H1 (cell line): ENCODE measurements around the gene KANSL1L. TPM values are rescaled to one million over a fixed set of nuclear protein-coding genes. Genes with fewer than 3 reads are reported as not detected.
"Not testable (repeated sequence)": the region's sequence is repeated elsewhere in the genome, so short reads cannot be mapped to it uniquely, and the experiment has no call there.

Source experiments
- CTCF ChIA-PET: fragments of 300-600 bp; sonication (Branson Sonifier 250); formaldehyde crosslinking; loops from one replicate; lab custom pipeline; 2021; ENCODE audit not compliant: partially characterized antibody; lab: Charles Lee
- POLR2A ChIA-PET: fragments of 300-600 bp; sonication (Branson Sonifier 250); formaldehyde crosslinking; loops from one replicate; lab custom pipeline; 2021; ENCODE audit warnings: inconsistent platforms; ENCODE audit not compliant: partially characterized antibody; lab: Charles Lee
- DNase-seq, 2 experiments: peaks; one replicate each; pipeline versions ENCODE4 v3.0.0 to v3.0.0-alpha.2; 2010 to 2022; ENCODE audit warnings: low spot score in 2 of 2, low read depth in 1 of 2, mixed read lengths in 1 of 2
- FAIRE-seq: peaks from 2 replicates; lab custom pipeline; 2011; peaks lifted over from hg19 to GRCh38; lab: Jason Lieb, UNC
- H2AFZ ChIP-seq: 2 replicates; pipeline ENCODE4 v1.8.1; 2012; ENCODE audit warnings: low read length, inconsistent platforms
- H2AK5ac ChIP-seq: 2 replicates; pipeline ENCODE4 v1.6.1; 2013; ENCODE audit warnings: low read depth, low read length
- H2BK120ac ChIP-seq: replicated peaks from 2 replicates; pipeline ENCODE3; 2013; ENCODE audit warnings: low read depth, low read length, inconsistent platforms
- H2BK12ac ChIP-seq: 2 replicates; pipeline ENCODE4 v1.6.1; 2013; ENCODE audit warnings: low read depth, low read length
- H2BK15ac ChIP-seq: 2 replicates; pipeline ENCODE4 v1.6.1; 2013; ENCODE audit warnings: low read length
- H2BK20ac ChIP-seq: 2 replicates; pipeline ENCODE4 v1.6.1; 2013; ENCODE audit warnings: low read length
- H2BK5ac ChIP-seq: 2 replicates; pipeline ENCODE4 v1.6.1; 2013; ENCODE audit warnings: low read depth, low read length
- H3K14ac ChIP-seq: 2 replicates; pipeline ENCODE4 v1.6.1; 2013; ENCODE audit warnings: inconsistent platforms; ENCODE audit not compliant: insufficient read length
- H3K18ac ChIP-seq: 2 replicates; pipeline ENCODE4 v1.6.1; 2013; ENCODE audit warnings: low read length; ENCODE audit errors: extremely low read depth
- H3K23ac ChIP-seq: 2 replicates; pipeline ENCODE4 v1.6.1; 2013; ENCODE audit warnings: inconsistent platforms; ENCODE audit not compliant: insufficient read length
- H3K23me2 ChIP-seq: 2 replicates; pipeline ENCODE4 v1.6.1; 2013; ENCODE audit warnings: low read depth, low read length
- H3K27ac ChIP-seq: 2 replicates; pipeline ENCODE4 v1.6.1; 2011; ENCODE audit warnings: low read depth, low read length, inconsistent platforms
- H3K27me3 ChIP-seq, 4 experiments: replicated peaks in 1 of 4; 1 replicate in 1 of 4; 2 replicates in 3 of 4; pipeline versions ENCODE4 v1.6.1 to v1.8.1; 2011 to 2013; ENCODE audit warnings: low read length in 3 of 4, mild to moderate bottlenecking in 3 of 4, inconsistent platforms in 2 of 4, mixed read lengths in 2 of 4, moderate library complexity in 1 of 4; ENCODE audit not compliant: control insufficient read depth in 3 of 4, insufficient read depth in 3 of 4; ENCODE audit errors: extremely low read depth in 1 of 4
- H3K36me3 ChIP-seq, 4 experiments: 2 replicates each; pipeline versions ENCODE4 v1.6.1 to v1.8.1; 2011 to 2013; ENCODE audit warnings: mild to moderate bottlenecking in 4 of 4, low read length in 3 of 4, moderate library complexity in 2 of 4, control low read depth in 1 of 4, inconsistent platforms in 1 of 4; ENCODE audit not compliant: insufficient read depth in 4 of 4, control insufficient read depth in 2 of 4
- H3K4ac ChIP-seq: replicated peaks from 2 replicates; pipeline ENCODE3; 2013; ENCODE audit warnings: low read length, low read depth, mixed read lengths, inconsistent platforms; ENCODE audit not compliant: insufficient read length
- H3K4me1 ChIP-seq, 4 experiments: replicated peaks in 1 of 4; 1 replicate in 1 of 4; 2 replicates in 3 of 4; pipeline versions ENCODE4 v1.6.1 to v1.8.1; 2011 to 2013; ENCODE audit warnings: low read length in 3 of 4, inconsistent platforms in 2 of 4, mixed read lengths in 1 of 4; ENCODE audit not compliant: insufficient read depth in 4 of 4, control insufficient read depth in 3 of 4
- H3K4me2 ChIP-seq, 2 experiments: 2 replicates each; pipeline versions ENCODE4 v1.6.1 to v1.8.1; 2011 to 2013; ENCODE audit warnings: low read depth in 2 of 2, low read length in 2 of 2, control low read depth in 1 of 2, inconsistent platforms in 1 of 2, mild to moderate bottlenecking in 1 of 2; ENCODE audit not compliant: insufficient read depth in 1 of 2
- H3K4me3 ChIP-seq, 4 experiments: fragments of 200-600, 300-600 bp in 1 of 4; sonication (generic), shearing (Covaris generic), sonication (Bioruptor Twin) in 1 of 4; 2 replicates each; pipeline versions ENCODE4 v1.5.1 to v1.8.1; 2011 to 2016; ENCODE audit warnings: low read length in 4 of 4, low read depth in 3 of 4, control low read depth in 2 of 4, inconsistent platforms in 2 of 4, mild to moderate bottlenecking in 2 of 4, mixed read lengths in 1 of 4, moderate library complexity in 1 of 4; ENCODE audit not compliant: insufficient read depth in 2 of 4; ENCODE audit errors: extremely low read depth in 1 of 4
- H3K56ac ChIP-seq: replicated peaks from 2 replicates; pipeline ENCODE3; 2013; ENCODE audit warnings: low read depth, mild to moderate bottlenecking, mixed read lengths, low read length, inconsistent platforms; ENCODE audit not compliant: insufficient read length
- H3K79me1 ChIP-seq: 2 replicates; pipeline ENCODE4 v1.6.1; 2013; ENCODE audit warnings: low read depth, low read length, control low read depth
- H3K79me2 ChIP-seq, 2 experiments: 2 replicates each; pipeline versions ENCODE4 v1.6.1 to v1.8.1; 2012 to 2013; ENCODE audit warnings: low read length in 2 of 2, mild to moderate bottlenecking in 2 of 2, inconsistent platforms in 1 of 2; ENCODE audit not compliant: insufficient read depth in 2 of 2, control insufficient read depth in 1 of 2
- H3K9ac ChIP-seq, 4 experiments: replicated peaks in 1 of 4; 1 replicate in 1 of 4; 2 replicates in 3 of 4; pipeline versions ENCODE4 v1.6.1 to v1.8.1; 2011 to 2013; ENCODE audit warnings: low read depth in 3 of 4, low read length in 3 of 4, control low read depth in 2 of 4, mild to moderate bottlenecking in 2 of 4, moderate library complexity in 2 of 4, inconsistent platforms in 1 of 4; ENCODE audit errors: extremely low read depth in 1 of 4
- H3K9me3 ChIP-seq, 2 experiments: 2 replicates each; pipeline versions ENCODE4 v1.6.1 to v1.8.1; 2012 to 2013; ENCODE audit warnings: mild to moderate bottlenecking in 2 of 2, moderate library complexity in 2 of 2, control low read depth in 1 of 2, inconsistent platforms in 1 of 2, low read depth in 1 of 2, low read length in 1 of 2, mixed read lengths in 1 of 2; ENCODE audit not compliant: insufficient read depth in 2 of 2
- H4K20me1 ChIP-seq, 2 experiments: replicated peaks in 1 of 2; 2 replicates each; pipeline versions ENCODE3 to v1.8.1; 2011 to 2013; ENCODE audit warnings: inconsistent platforms in 2 of 2, low read length in 2 of 2, mild to moderate bottlenecking in 1 of 2; ENCODE audit not compliant: insufficient read depth in 2 of 2, control insufficient read depth in 1 of 2
- H4K5ac ChIP-seq: 2 replicates; pipeline ENCODE4 v1.6.1; 2013; ENCODE audit warnings: low read length, low read depth, mixed read lengths, inconsistent platforms; ENCODE audit not compliant: insufficient read length
- H4K8ac ChIP-seq: 2 replicates; pipeline ENCODE4 v1.8.0; 2013; ENCODE audit warnings: mild to moderate bottlenecking, moderate library complexity, low read length, inconsistent platforms; ENCODE audit not compliant: insufficient read depth; ENCODE audit errors: extremely low read depth
- H4K91ac ChIP-seq: replicated peaks from 2 replicates; pipeline ENCODE3; 2013; ENCODE audit warnings: low read length, mixed read lengths, inconsistent platforms; ENCODE audit not compliant: insufficient read length
- POLR2AphosphoS5 ChIP-seq: IDR thresholded peaks from 2 replicates; pipeline ENCODE4 v1.6.1; 2011; ENCODE audit warnings: low read depth, low read length
- SP1 ChIP-seq: IDR thresholded peaks from 2 replicates; pipeline ENCODE4 v1.6.1; 2011; ENCODE audit warnings: low read depth, low read length
- TEAD4 ChIP-seq: IDR thresholded peaks from 2 replicates; pipeline ENCODE4 v1.6.1; 2012; ENCODE audit warnings: low read depth, low read length, inconsistent platforms, mixed read lengths
- WGBS, 2 experiments: shearing (Covaris generic) in 1 of 2; methylation state at CpG; one replicate each; pipeline versions ENCODE4 v1.1.6 to v1.1.7; 2013 to 2015; ENCODE audit warnings: low lambda C conversion rate in 2 of 2, mixed read lengths in 2 of 2, inconsistent platforms in 1 of 2, low coverage in 1 of 2, missing lambda C conversion rate in 1 of 2; ENCODE audit not compliant: insufficient replicate concordance in 2 of 2, insufficient coverage in 1 of 2, insufficient read length in 1 of 2; ENCODE audit errors: extremely low coverage in 1 of 2, missing lambda C conversion rate in 1 of 2; 5-methylcytosine and 5-hydroxymethylcytosine counted together
- polyA plus RNA-seq, 7 experiments: library from polyadenylated mRNA; depleted of rRNA in 3 of 7; stranded (reverse) in 5 of 7; unstranded in 2 of 7; fragments of >200 nt in 5 of 7; fragments of 200-250 nt in 2 of 7; gene quantifications; 1 replicate in 5 of 7; 2 replicates in 1 of 7; 4 replicates in 1 of 7; pipeline versions ENCODE4 v1.2.1 to v1.2.3, GENCODE V29; 2011 to 2013; ENCODE audit warnings: missing spikeins in 2 of 7, mixed read lengths in 2 of 7
- total RNA-seq: library from RNA; stranded (reverse); fragmentation: NEBNext Ultra II Directional; extraction: Animal tissue kit (Norgen Biotek cat#: 25700); gene quantifications from 2 replicates; pipeline ENCODE4 v1.2.1, GENCODE V29; 2021

Gene KANSL1L
- total and polyA plus RNA-seq, 2 of the 8 experiments (the other 6 are each of a cell fraction or from before 2014, with no cell fraction given): 5.4 to 17.2 TPM

- TF ChIP-seq SP1: no peak
- TF ChIP-seq TEAD4: no peak
- TF ChIP-seq POLR2AphosphoS5: no peak
These were observed 17.0 kb upstream of the KANSL1L start (continued) for GRCh38 chr2:210188190-210188589.

DNA sequence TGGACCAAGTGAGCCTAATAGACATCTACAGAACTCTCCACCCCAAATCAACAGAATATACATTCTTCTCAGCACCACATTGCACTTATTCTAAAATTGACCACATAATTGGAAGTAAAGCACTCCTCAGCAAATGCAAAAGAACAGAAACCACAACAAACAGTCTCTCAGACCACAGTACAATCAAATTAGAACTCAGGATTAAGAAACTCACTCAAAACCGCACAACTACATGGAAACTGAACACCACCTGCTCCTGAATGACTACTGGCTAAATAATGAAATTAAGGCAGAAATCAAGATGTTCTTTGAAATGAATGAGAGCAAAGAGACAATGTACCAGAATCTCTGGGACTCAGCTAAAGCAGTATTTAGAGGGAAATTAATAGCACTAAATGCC lies 12.7 kb upstream of the KANSL1L start:
- H3K9ac ChIP-seq, H3K79me1 ChIP-seq, H3K18ac ChIP-seq, H2AK5ac ChIP-seq, H3K14ac ChIP-seq, H2BK120ac ChIP-seq, H3K23ac ChIP-seq, H3K27me3 ChIP-seq, H4K8ac ChIP-seq, H3K4ac ChIP-seq, H4K91ac ChIP-seq, H2AFZ ChIP-seq, H3K4me2 ChIP-seq, H3K9me3 ChIP-seq, H3K23me2 ChIP-seq, H2BK5ac ChIP-seq, CTCF ChIA-PET, POLR2A ChIA-PET, H4K5ac ChIP-seq, H4K20me1 ChIP-seq, H3K36me3 ChIP-seq, H3K79me2 ChIP-seq, H2BK15ac ChIP-seq, H2BK12ac ChIP-seq, H3K4me1 ChIP-seq, H2BK20ac ChIP-seq, H3K56ac ChIP-seq, H3K27ac ChIP-seq, H3K4me3 ChIP-seq, FAIRE-seq, DNase-seq: not testable (repeated sequence)
- WGBS, 2 experiments: 89% methylated on average over 1 of the region's 1 CpG; no CpG with 5 or more reads in 1 of the 2 experiments
